Stimulated activated CD8-positive, alpha-beta memory T cell treated with anti-CD3 and anti-CD28 coated beads, Interleukin-7, amount 100 ng/mL, for 4 hours (primary cell): ENCODE data around the gene THOC2.
A peak's percentile ranks its signal among the peaks of the same experiment; 100 is the strongest.
"Not testable (repeated sequence)": the region's sequence is repeated elsewhere in the genome, so short reads cannot be mapped to it uniquely, and the experiment has no call there.

ENCODE experiments used
- DNase-seq, 2 donors: peaks; one replicate each; pipeline ENCODE4 v3.0.0-alpha.2; 2020; ENCODE audit warnings: low read depth in 2 of 2

Gene THOC2

GRCh38 chrX:123664467-123665167 is 68.2 kb downstream of the THOC2 start:
- not testable (repeated sequence) for DNase-seq

GRCh38 chrX:123663720-123664119 is 69.1 kb downstream of the THOC2 start:
- not testable (repeated sequence) for DNase-seq

GRCh38 chrX:123656507-123656906 is 76.3 kb downstream of the THOC2 start:
- DNase-seq, result not testable (repeated sequence)

GRCh38 chrX:123648811-123649181 is 84.1 kb downstream of the THOC2 start:
- not testable (repeated sequence) for DNase-seq

- peak in 1 of 2 donors; percentile 1 for DNase-seq
Measured at GRCh38 chrX:123648028-123648810, 84.6 kb downstream of the THOC2 start.

- no peak for DNase-seq
Measured at GRCh38 chrX:123647244-123647643, 85.6 kb downstream of the THOC2 start.

GRCh38 chrX:123629502-123629901 is 103.3 kb downstream of the THOC2 start:
- DNase-seq, result no peak

- no peak for DNase-seq
Measured at GRCh38 chrX:123626962-123627361, 105.9 kb downstream of the THOC2 start.

GRCh38 chrX:123625952-123626351 is 106.9 kb downstream of the THOC2 start:
- DNase-seq, result no peak

- no peak for DNase-seq
Measured at GRCh38 chrX:123625477-123625876, 107.4 kb downstream of the THOC2 start.

GRCh38 chrX:123617007-123617406 is 115.8 kb downstream of the THOC2 start:
- DNase-seq, result no peak

GRCh38 chrX:123610915-123611314 is 121.9 kb downstream of the THOC2 start:
- no peak for DNase-seq

- no peak for DNase-seq
Measured at GRCh38 chrX:123607806-123608205, 125.0 kb downstream of the THOC2 start.

- DNase-seq, result no peak
Measured at GRCh38 chrX:123607270-123607669, 125.6 kb downstream of the THOC2 start.

GRCh38 chrX:123603491-123603890 is 129.4 kb downstream of the THOC2 start:
- DNase-seq, result no peak

- DNase-seq, result no peak
Measured at GRCh38 chrX:123601437-123601836, 131.4 kb downstream of the THOC2 start.

- no peak for DNase-seq
Measured at GRCh38 chrX:123600181-123600580, 132.7 kb downstream of the THOC2 start.

- no peak for DNase-seq
Measured at GRCh38 chrX:123590842-123591486, 141.9 kb downstream of the THOC2 start.

GRCh38 chrX:123588723-123589122 is 144.1 kb downstream of the THOC2 start:
- DNase-seq, result no peak

- DNase-seq, result no peak
Measured at GRCh38 chrX:123581586-123581985, 151.3 kb downstream of the THOC2 start.

GRCh38 chrX:123580792-123581191 is 152.1 kb downstream of the THOC2 start:
- DNase-seq, result no peak

GRCh38 chrX:123574027-123574426 is 158.8 kb downstream of the THOC2 start:
- not testable (repeated sequence) for DNase-seq
